IMR-90 (cell line): ENCODE measurements around the gene UBE3B. TPM values are rescaled to one million over a fixed set of nuclear protein-coding genes. Genes with fewer than 3 reads are reported as not detected.
A peak's percentile ranks its signal among the peaks of the same experiment; 100 is the strongest.

Experiments used
- ATAC-seq: fragments of 200-7000 bp; cut with Tn5 transposase; 2 replicates; pipeline ENCODE4 v1.9.1; 2020; ENCODE audit warnings: low read depth, mild to moderate bottlenecking, moderate library complexity
- BruUV-seq: library from RNA; stranded (reverse); fragments of 400-500 nt; replicated peaks from 2 replicates; lab custom pipeline; 2021; lab: Mats Ljungman, UMichigan
- CTCF ChIA-PET: fragments of 300-600 bp; formaldehyde crosslinking; extraction: SDS; loops from one replicate; lab custom pipeline; 2021; ENCODE audit warnings: antibody characterized with exemption; lab: Yijun Ruan, JAX
- POLR2A ChIA-PET: fragments of 300-600 bp; sonication (Branson Sonifier 250); formaldehyde crosslinking; loops from one replicate; lab custom pipeline; 2022; ENCODE audit warnings: antibody characterized with exemption; ENCODE audit not compliant: unreplicated experiment; lab: Charles Lee
- DNase-seq: peaks from one replicate; pipeline ENCODE4 v3.0.0; 2013
- H2AFZ ChIP-seq: replicated peaks from 2 replicates; pipeline ENCODE3; 2013; ENCODE audit warnings: low read length, mild to moderate bottlenecking; ENCODE audit not compliant: poor library complexity
- H2AK5ac ChIP-seq: 2 replicates; pipeline ENCODE4 v1.6.1; 2013; ENCODE audit warnings: low read depth, low read length, inconsistent platforms
- H2AK9ac ChIP-seq: replicated peaks from 2 replicates; pipeline ENCODE3; 2013; ENCODE audit warnings: mild to moderate bottlenecking, low read depth, low read length, moderate library complexity; ENCODE audit not compliant: poor library complexity
- H2BK120ac ChIP-seq: 2 replicates; pipeline ENCODE4 v1.6.1; 2013; ENCODE audit warnings: low read depth, low read length, inconsistent platforms
- H2BK15ac ChIP-seq: 3 replicates; pipeline ENCODE4 v1.6.1; 2013; ENCODE audit warnings: low read depth, low read length, inconsistent platforms
- H2BK20ac ChIP-seq: 2 replicates; pipeline ENCODE4 v1.6.1; 2013; ENCODE audit warnings: low read depth, mild to moderate bottlenecking, inconsistent platforms, low read length, moderate library complexity
- H2BK5ac ChIP-seq: 2 replicates; pipeline ENCODE4 v1.6.1; 2013; ENCODE audit warnings: mild to moderate bottlenecking, low read depth, low read length, inconsistent platforms; ENCODE audit not compliant: poor library complexity, severe bottlenecking
- H3K14ac ChIP-seq: replicated peaks from 2 replicates; pipeline ENCODE4 v1.6.1; 2013; ENCODE audit warnings: low read depth, low read length, inconsistent platforms
- H3K18ac ChIP-seq: 2 replicates; pipeline ENCODE4 v1.6.1; 2013; ENCODE audit warnings: low read depth, low read length, control low read depth
- H3K23ac ChIP-seq: 2 replicates; pipeline ENCODE4 v1.6.1; 2013; ENCODE audit warnings: low read depth, low read length, inconsistent platforms
- H3K27ac ChIP-seq: 2 replicates; pipeline ENCODE4 v1.5.1; 2013; ENCODE audit warnings: mild to moderate bottlenecking, control low read depth, low read length; ENCODE audit not compliant: insufficient read depth
- H3K27me3 ChIP-seq: 2 replicates; pipeline ENCODE4 v1.6.1; 2013; ENCODE audit warnings: low read length; ENCODE audit not compliant: control insufficient read depth, insufficient read depth
- H3K36me3 ChIP-seq: 2 replicates; pipeline ENCODE4 v1.6.1; 2013; ENCODE audit warnings: low read length, mixed read lengths; ENCODE audit not compliant: control insufficient read depth, insufficient read depth
- H3K4ac ChIP-seq: 2 replicates; pipeline ENCODE4 v1.6.1; 2013; ENCODE audit warnings: low read depth, low read length, inconsistent platforms
- H3K4me1 ChIP-seq: 2 replicates; pipeline ENCODE4 v1.6.1; 2013; ENCODE audit warnings: low read length, mixed read lengths; ENCODE audit not compliant: control insufficient read depth, insufficient read depth
- H3K4me2 ChIP-seq: 2 replicates; pipeline ENCODE4 v1.6.1; 2013; ENCODE audit warnings: low read depth, mild to moderate bottlenecking, control low read depth, low read length, moderate library complexity
- H3K4me3 ChIP-seq: 2 replicates; pipeline ENCODE4 v1.5.1; 2013; ENCODE audit warnings: low read depth, mild to moderate bottlenecking, control low read depth, low read length, moderate library complexity; ENCODE audit not compliant: insufficient read depth
- H3K56ac ChIP-seq: 2 replicates; pipeline ENCODE4 v1.6.1; 2013; ENCODE audit warnings: low read length, inconsistent platforms; ENCODE audit not compliant: insufficient read depth; ENCODE audit errors: extremely low read depth
- H3K79me1 ChIP-seq, 2 experiments: 2 replicates each; pipeline ENCODE4 v1.6.1; 2013; ENCODE audit warnings: low read length in 2 of 2, inconsistent platforms in 1 of 2, low read depth in 1 of 2
- H3K9ac ChIP-seq: 2 replicates; pipeline ENCODE4 v1.6.1; 2013; ENCODE audit warnings: low read depth, low read length, control low read depth
- H3K9me1 ChIP-seq: 2 replicates; pipeline ENCODE4 v1.6.1; 2013; ENCODE audit warnings: low read length, inconsistent platforms; ENCODE audit not compliant: insufficient read depth
- H3K9me3 ChIP-seq: 2 replicates; pipeline ENCODE4 v1.6.1; 2013; ENCODE audit warnings: low read length; ENCODE audit not compliant: control insufficient read depth, insufficient read depth
- H4K20me1 ChIP-seq: 2 replicates; pipeline ENCODE4 v1.6.1; 2013; ENCODE audit warnings: low read length, inconsistent platforms; ENCODE audit not compliant: insufficient read depth
- H4K5ac ChIP-seq: 2 replicates; pipeline ENCODE4 v1.6.1; 2013; ENCODE audit warnings: mild to moderate bottlenecking, low read depth, low read length, control low read depth
- H4K8ac ChIP-seq, 2 experiments: 2 replicates each; pipeline ENCODE4 v1.6.1; 2013; ENCODE audit warnings: low read depth in 2 of 2, low read length in 2 of 2, control low read depth in 1 of 2, inconsistent platforms in 1 of 2
- H4K91ac ChIP-seq: 2 replicates; pipeline ENCODE4 v1.6.1; 2013; ENCODE audit warnings: low read depth, low read length, inconsistent platforms; ENCODE audit not compliant: insufficient read depth
- BHLHE40 ChIP-seq: fragments of 150-350 bp; IDR thresholded peaks from 2 replicates; pipeline ENCODE4 v1.6.1; 2016; ENCODE audit warnings: mild to moderate bottlenecking, low read depth, low read length
- CEBPB ChIP-seq: IDR thresholded peaks from 2 replicates; pipeline ENCODE4 v1.6.1; 2012; ENCODE audit warnings: low read depth, low read length, improper control_type of control experiment
- CHD1 ChIP-seq: IDR thresholded peaks from 2 replicates; pipeline ENCODE4 v1.6.1; 2012; ENCODE audit warnings: low read depth, low read length, improper control_type of control experiment
- ELK1 ChIP-seq: fragments of 150-350 bp; IDR thresholded peaks from 2 replicates; pipeline ENCODE4 v1.6.1; 2016; ENCODE audit warnings: low read depth, mild to moderate bottlenecking, low read length, moderate library complexity, borderline replicate concordance
- FOS ChIP-seq: fragments of 150-350 bp; IDR thresholded peaks from 2 replicates; pipeline ENCODE4 v1.6.1; 2016; ENCODE audit warnings: low read depth, low read length
- MAFK ChIP-seq: IDR thresholded peaks from 2 replicates; pipeline ENCODE4 v1.6.1; 2012; ENCODE audit warnings: low read depth, low read length, improper control_type of control experiment
- MAZ ChIP-seq: IDR thresholded peaks from 2 replicates; pipeline ENCODE4 v1.6.1; 2012; ENCODE audit warnings: low read depth, mild to moderate bottlenecking, low read length, improper control_type of control experiment, moderate library complexity, borderline replicate concordance
- MXI1 ChIP-seq: IDR thresholded peaks from 2 replicates; pipeline ENCODE4 v1.6.1; 2012; ENCODE audit warnings: low read depth, mild to moderate bottlenecking, low read length, moderate library complexity, borderline replicate concordance
- NFE2L2 ChIP-seq: fragments of 150-350 bp; IDR thresholded peaks from 2 replicates; pipeline ENCODE4 v1.6.1; 2016; ENCODE audit warnings: low read depth, mild to moderate bottlenecking, low read length
- POLR2A ChIP-seq: IDR thresholded peaks from 2 replicates; pipeline ENCODE4 v1.6.1; 2012; ENCODE audit warnings: mild to moderate bottlenecking, low read depth, low read length
- RAD21 ChIP-seq: IDR thresholded peaks from 2 replicates; pipeline ENCODE4 v1.6.1; 2012; ENCODE audit warnings: low read length, improper control_type of control experiment
- RCOR1 ChIP-seq: IDR thresholded peaks from 2 replicates; pipeline ENCODE4 v1.6.1; 2012; ENCODE audit warnings: mild to moderate bottlenecking, low read length, improper control_type of control experiment; ENCODE audit not compliant: insufficient replicate concordance
- RFX5 ChIP-seq: IDR thresholded peaks from 2 replicates; pipeline ENCODE4 v1.8.0; 2012; ENCODE audit warnings: low read depth, mild to moderate bottlenecking, low read length, moderate library complexity
- SMC3 ChIP-seq: fragments of 150-350 bp; IDR thresholded peaks from 2 replicates; pipeline ENCODE4 v1.6.1; 2016; ENCODE audit warnings: low read depth, mild to moderate bottlenecking, antibody characterized with exemption, low read length, moderate library complexity
- WGBS, 2 experiments: methylation state at CpG; one replicate each; pipeline versions ENCODE4 v1.1.5 to v1.1.7; 2013; ENCODE audit warnings: missing lambda C conversion rate in 2 of 2; ENCODE audit not compliant: insufficient read length in 1 of 2; ENCODE audit errors: extremely low coverage in 2 of 2; 5-methylcytosine and 5-hydroxymethylcytosine counted together
- dilution Hi-C: fragments of 300-500 bp; cut with HindIII; formaldehyde crosslinking; loops from one replicate; pipeline ENCODE4 v1.14.3; 2018; ENCODE audit warnings: low sequenced_read_pairs; ENCODE audit not compliant: unreplicated experiment
- in situ Hi-C: fragments of 300-500 bp; cut with MboI; formaldehyde crosslinking; loops from 3 replicates; pipeline ENCODE4 v1.14.3; 2019; ENCODE audit warnings: low sequenced_read_pairs, inconsistent platforms, mixed read lengths
- intact Hi-C: fragments of 100-400 bp; cut with micrococcal nuclease; formaldehyde crosslinking; loops from 2 replicates; pipeline ENCODE4 v1.10.0; 2022
- polyA plus RNA-seq, 3 experiments: library from polyadenylated mRNA; depleted of rRNA; stranded (reverse); fragments of >200 nt; gene quantifications; 2 replicates each; pipeline ENCODE4 v1.2.3, GENCODE V29; 2012; ENCODE audit warnings: low replicate concordance in 1 of 3
- total RNA-seq: library from RNA; depleted of rRNA; stranded (reverse); fragments of >200 nt; gene quantifications from 2 replicates; pipeline ENCODE4 v1.2.3, GENCODE V29; 2012
- TF ChIP-seq, protein P1 (sequence below): conservative IDR thresholded peaks from 2 replicates; pipeline ENCODE4 v1.5.1; 2012; ENCODE audit warnings: mild to moderate bottlenecking, low read depth, low read length, improper control_type of control experiment
- TF ChIP-seq, protein P2 (sequence below): fragments of 150-350 bp; IDR thresholded peaks from 2 replicates; pipeline ENCODE4 v1.6.1; 2017; ENCODE audit warnings: mild to moderate bottlenecking, antibody characterized with exemption, low read length, low read depth

Gene UBE3B
- total and polyA plus RNA-seq, 2 of the 4 experiments (the other 2 are of a cell fraction) = 18.8 to 24.9 TPM

DNA sequence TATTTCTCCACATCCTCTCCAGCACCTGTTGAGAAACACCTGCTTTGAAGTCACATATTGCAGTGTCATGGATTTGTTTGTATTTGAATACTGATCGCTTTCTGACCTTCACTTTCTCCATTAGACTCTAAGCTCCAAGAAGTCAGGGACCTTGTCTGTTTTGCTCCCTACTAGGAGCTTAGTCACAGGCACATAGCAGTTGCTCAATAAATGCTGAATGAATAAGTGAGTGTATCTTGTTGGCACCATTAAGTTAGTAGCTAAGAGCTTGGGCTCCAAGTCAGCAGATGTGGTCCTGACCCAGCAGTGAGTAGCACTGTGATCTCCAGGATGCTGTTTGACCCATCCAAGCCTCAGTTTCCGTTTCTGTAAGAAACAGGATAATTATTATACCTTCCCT lies 106.3 kb downstream of the UBE3B start:
- Histone ChIP-seq H3K56ac (no peak overlapping the region), H3K18ac (no peak overlapping the region), H2BK5ac (no peak overlapping the region), H2AFZ (no peak overlapping the region), H3K4me1 (no peaks in the 10 kb centered on the region), H4K8ac (no peak overlapping the region), H3K9me3 (no peaks in the 10 kb centered on the region), H3K79me1 (no peaks in the 10 kb centered on the region; a peak in 1 of 4 replicates), H2BK120ac (no peak overlapping the region), H3K27ac (no peak overlapping the region), H3K14ac (no peak overlapping the region), H4K91ac (no peak overlapping the region), H4K20me1 (no peaks in the 10 kb centered on the region), H3K9me1 (0 out of 2 replicates have a peak, but pooled peaks cover 10% of the 10 kb centered on the region), H2AK9ac (no peak overlapping the region), H3K36me3 (peaks cover 3% of the 10 kb centered on the region; the same call in 1 of the 2 replicates), H4K5ac (no peak overlapping the region), H2AK5ac (no peak overlapping the region), H2BK15ac (no peak overlapping the region), H3K9ac (no peak overlapping the region), H3K27me3 (no peaks in the 10 kb centered on the region), H3K4me3 (no peak overlapping the region), H2BK20ac (no peak overlapping the region), H3K23ac (no peak overlapping the region), H3K4me2 (no peak overlapping the region), H3K4ac (no peak overlapping the region)
- dilution Hi-C loops (no loop called here), in situ Hi-C loops (no loop called here), intact Hi-C loops (no loop called here)
- TF ChIP-seq NFE2L2 = no peak
- no peak for TF ChIP-seq BHLHE40
- no peak for TF ChIP-seq MAZ
- TF ChIP-seq CEBPB = no peak
- no peak for TF ChIP-seq MAFK
- no peak for TF ChIP-seq RFX5
- TF ChIP-seq SMC3 = no peak
- TF ChIP-seq, protein P1, sequence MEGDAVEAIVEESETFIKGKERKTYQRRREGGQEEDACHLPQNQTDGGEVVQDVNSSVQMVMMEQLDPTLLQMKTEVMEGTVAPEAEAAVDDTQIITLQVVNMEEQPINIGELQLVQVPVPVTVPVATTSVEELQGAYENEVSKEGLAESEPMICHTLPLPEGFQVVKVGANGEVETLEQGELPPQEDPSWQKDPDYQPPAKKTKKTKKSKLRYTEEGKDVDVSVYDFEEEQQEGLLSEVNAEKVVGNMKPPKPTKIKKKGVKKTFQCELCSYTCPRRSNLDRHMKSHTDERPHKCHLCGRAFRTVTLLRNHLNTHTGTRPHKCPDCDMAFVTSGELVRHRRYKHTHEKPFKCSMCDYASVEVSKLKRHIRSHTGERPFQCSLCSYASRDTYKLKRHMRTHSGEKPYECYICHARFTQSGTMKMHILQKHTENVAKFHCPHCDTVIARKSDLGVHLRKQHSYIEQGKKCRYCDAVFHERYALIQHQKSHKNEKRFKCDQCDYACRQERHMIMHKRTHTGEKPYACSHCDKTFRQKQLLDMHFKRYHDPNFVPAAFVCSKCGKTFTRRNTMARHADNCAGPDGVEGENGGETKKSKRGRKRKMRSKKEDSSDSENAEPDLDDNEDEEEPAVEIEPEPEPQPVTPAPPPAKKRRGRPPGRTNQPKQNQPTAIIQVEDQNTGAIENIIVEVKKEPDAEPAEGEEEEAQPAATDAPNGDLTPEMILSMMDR = no peak
- TF ChIP-seq CHD1 = no peak
- TF ChIP-seq POLR2A = no peak
- no peak for TF ChIP-seq RCOR1
- no peak for TF ChIP-seq RAD21
- no peak for TF ChIP-seq MXI1
- TF ChIP-seq, protein P2, sequence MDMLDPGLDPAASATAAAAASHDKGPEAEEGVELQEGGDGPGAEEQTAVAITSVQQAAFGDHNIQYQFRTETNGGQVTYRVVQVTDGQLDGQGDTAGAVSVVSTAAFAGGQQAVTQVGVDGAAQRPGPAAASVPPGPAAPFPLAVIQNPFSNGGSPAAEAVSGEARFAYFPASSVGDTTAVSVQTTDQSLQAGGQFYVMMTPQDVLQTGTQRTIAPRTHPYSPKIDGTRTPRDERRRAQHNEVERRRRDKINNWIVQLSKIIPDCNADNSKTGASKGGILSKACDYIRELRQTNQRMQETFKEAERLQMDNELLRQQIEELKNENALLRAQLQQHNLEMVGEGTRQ = no peak
- no peak for TF ChIP-seq ELK1
- TF ChIP-seq FOS = no peak
- ChIA-PET POLR2A (no interaction called here), CTCF (interaction anchor here (0.5 kb wide), 1 partner anchor 17 kb away, joined by 4 read pairs; no protein-coding TSS in a partner anchor)
- ATAC-seq (no peak), DNase-seq (peak; percentile 6)
- no CpG with 5 or more reads among the region's 2 CpGs for WGBS, 2 experiments
- no TSS peak for BruUV-seq
